Measurements from ENCODE around the gene KCNJ10.

- no peak for TF ChIP-seq REST (IDR thresholded peaks at IDR 0.05; ENCODE audit: insufficient read depth in 1 of 2, low read depth in 2 of 2, low read length in 2 of 2)
- no peak for TF ChIP-seq POLR2AphosphoS5 (IDR thresholded peaks at IDR 0.05; ENCODE audit: low read depth, low read length)
Observed at GRCh38 chr1:159962176-159962575, 107.8 kb downstream of the KCNJ10 start.

Data from PFSK-1 (cell line).